Daoy (cell line): ENCODE results near the gene KANSL3. TPM values are rescaled to one million over a fixed set of nuclear protein-coding genes. Genes with fewer than 3 reads are reported as not detected.

Experiments
- DNase-seq: peaks from one replicate; pipeline ENCODE4 v3.0.0-alpha.2; 2015; ENCODE audit warnings: low read depth
- total RNA-seq: library from RNA; depleted of rRNA; stranded (reverse); fragments of >200 nt; shearing (Covaris generic); gene quantifications from 2 replicates; pipeline ENCODE4 v1.2.3, GENCODE V29; 2014

The KANSL3 gene
- total RNA-seq, 1 experiment from 2014 or later = 22.1 TPM

DNA sequence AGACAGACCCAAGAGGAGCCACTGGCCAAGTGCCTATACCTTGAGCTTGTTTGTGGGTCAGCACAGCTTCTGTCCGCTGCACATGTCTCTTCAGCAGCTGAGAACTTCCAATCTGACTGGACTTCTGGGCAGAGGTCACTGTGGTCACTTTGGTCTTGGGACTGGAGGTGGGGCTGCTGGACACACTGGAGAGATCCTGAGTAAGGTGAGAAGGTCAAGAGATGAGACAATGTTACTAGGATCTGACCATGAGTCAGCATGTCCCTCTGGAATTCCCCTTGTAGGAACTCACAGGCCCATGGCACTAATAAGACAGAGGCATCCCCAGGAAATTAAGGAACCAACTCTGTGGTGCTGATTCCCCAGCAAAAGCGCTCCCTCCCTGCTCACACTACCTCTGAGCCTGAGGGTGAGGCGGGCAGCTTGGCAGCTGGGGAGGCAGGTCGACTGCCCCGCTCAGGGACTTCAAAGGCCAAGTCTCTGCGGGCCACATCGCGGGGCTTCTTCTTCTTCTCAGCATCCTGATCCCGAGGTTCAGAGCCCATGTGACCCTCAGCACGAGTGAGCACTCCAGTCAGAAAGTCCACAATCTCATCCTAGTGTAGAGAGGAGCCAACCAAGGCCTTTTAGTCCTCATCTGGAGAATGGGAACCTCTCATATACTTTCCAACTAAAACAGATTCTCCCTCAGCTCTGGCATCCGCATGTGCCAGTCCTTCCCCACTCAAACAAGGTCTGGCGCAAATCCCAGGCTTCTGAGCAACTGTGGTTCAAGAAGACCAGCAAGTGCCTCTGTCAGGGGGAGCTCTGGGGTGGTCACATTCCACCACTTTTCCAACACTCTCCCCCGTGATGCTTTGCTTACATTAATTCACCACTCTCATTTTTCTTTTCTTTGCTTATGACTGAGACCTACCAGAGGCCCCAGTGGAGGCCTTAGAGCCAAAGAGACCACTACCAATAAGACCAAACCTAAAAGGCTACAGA is 29.4 kb downstream of the KANSL3 start:
- DNase-seq = peak; percentile 33

DNA sequence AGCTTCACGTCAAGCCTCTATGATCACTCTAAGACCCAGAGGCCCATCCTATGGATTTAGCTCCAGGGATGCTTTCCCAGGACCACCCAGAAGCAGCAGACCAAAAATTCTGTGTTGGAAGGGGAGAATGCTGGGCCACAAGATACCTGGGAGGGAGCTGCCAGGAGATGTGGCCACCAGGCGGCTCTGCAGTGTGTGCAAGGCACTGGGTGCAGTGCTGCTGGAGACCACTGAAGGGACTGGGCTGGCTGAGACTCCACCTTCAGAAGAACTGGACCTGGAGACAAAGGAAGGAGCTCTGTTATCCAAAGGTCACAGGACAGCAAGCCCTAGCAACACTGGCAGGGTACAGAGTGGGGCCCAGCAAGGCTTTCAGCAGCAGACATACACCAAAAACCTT is 34.0 kb downstream of the KANSL3 start:
- peak; percentile 9 for DNase-seq

DNA sequence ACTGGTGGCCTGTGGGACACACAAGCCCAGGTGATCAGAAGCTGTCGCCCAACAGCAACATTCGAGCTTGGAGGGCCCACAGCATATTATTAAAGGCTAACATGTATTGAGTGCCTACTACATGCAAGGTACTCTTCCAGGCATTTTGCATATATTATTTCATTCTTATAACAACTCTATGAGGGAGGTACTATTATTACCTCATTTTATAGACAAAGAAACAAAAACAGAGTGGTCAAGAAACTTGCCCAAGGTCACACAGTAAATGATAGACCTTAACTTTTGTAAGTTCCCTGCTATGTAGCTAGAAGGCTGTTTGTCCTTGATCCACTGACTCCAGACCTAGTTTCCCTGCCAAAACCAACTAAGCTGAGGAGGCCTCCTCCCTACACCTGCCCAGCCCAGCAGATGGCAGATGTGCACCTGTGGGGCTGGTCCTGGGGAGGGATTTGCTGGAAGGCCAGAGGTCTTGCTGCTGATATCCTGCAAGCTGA is 35.7 kb downstream of the KANSL3 start:
- no peak for DNase-seq

DNA sequence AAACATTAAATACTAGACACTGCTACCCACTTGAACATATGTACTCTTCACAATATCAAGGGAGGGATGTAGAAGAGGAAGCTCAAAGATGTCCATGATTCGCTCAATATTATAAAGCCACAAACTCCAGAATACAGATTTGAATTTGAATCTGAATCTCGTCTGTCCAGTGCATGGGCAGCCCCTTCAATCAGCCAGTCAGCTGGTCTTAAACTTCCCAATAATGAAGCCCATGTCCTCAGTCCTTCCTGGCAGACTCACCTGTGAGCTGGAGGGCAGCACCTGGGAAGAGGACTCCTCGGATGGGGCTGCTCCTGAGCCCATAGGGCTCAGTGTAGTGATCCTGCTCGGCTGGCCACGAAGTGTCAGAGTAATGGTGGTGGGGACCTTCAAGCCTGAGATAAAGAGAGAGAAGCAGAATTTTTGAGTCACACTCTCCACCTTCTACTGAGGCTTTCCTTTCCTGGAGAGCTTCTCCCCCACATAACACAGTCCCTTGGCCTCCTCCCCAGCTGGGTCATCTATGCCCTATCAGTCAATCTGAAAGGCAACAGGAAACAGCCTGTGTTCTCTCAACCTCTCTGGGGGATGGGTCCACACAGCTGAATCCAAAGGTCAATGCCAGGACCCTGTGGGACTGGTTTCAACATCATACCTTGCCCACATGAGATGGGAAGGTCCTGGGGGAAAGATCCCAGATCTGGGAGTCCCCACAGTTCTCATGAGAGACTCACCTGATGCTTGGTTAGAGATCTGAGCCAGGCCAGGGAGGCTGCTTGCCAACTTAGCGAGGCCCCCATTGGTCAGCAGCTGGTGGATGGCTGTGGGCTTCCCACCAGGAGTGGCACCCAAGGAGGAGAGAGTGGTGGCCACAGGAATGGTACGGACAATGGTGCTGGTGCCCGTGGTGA is 36.5 kb downstream of the KANSL3 start:
- no peak for DNase-seq

DNA sequence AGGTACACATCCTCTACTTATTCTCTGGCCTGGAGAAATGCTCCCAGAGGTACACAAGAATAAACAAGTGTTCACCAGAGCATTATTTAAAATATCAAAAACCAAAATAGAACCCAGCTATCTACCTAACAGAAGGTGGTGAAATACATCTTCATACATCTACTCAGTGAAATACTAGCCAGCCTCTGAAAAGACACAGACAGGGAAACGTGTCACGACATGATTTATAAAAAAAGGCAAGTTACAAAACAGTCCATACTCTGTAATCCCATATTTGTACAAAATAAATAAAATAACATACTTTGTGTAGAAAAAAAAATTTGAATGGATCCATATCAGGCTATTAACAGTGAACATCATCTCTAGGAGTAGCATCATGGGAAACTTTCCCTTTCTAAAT is 38.2 kb downstream of the KANSL3 start:
- no peak for DNase-seq

DNA sequence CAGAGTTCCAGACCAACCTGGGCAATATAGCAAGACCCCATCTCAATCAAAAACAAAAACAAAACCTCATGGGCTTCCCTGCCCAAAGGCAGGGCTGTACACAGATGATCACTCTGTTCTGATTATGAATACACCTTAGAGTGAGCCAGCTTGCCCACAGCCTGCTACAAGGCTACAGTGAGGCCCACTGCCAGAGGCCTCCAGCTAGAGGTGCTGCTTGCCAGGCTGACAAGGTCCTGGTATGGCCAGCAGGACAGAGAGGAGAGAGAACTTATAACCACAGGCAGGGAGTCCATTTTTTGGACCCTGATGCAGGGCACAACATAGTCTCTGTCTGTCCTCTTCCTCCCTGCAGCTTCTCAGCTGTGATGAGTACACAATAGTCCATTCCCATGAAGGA is 41.5 kb downstream of the KANSL3 start:
- no peak for DNase-seq

DNA sequence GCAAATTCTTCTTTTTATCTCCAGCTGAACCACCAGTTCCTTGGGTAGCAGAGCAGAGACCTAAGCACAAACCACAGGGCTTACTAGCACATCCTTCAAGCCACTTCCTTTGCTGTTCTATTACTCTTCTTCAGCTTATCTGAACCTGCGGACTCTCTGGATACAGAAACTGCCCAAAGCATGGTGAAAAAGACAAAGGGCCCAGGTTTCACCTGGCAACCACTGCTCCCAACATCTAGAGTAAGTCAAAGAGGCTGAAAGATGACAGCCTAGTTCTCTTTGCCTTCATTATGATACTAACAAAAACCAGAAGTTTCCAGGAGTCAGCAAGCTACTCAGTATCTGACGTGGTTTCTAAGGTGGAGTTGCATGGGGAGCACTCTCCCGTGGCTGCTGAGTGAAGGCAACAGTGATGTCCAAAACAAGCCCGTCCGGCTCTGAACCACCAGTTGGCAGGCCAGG is 43.4 kb downstream of the KANSL3 start:
- no peak for DNase-seq

DNA sequence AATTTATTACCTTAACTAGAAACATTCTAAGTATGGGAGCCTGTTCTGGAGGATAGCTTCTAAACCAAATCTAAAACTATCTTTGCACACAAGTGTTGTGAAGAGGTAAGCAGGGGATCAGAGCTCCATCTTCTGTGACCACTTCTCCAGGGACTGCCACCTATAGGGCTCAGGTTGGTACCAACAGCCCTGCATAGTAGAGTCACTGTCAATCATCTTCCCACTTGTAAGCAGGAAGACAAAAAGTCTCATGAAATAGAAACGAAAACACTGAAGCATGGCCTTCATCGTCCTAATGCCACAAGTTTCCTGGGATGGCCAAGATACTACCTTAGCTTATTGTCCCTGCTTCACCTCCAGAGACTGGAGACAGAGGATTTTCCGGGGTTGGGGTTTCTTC is 43.8 kb downstream of the KANSL3 start:
- DNase-seq = no peak

DNA sequence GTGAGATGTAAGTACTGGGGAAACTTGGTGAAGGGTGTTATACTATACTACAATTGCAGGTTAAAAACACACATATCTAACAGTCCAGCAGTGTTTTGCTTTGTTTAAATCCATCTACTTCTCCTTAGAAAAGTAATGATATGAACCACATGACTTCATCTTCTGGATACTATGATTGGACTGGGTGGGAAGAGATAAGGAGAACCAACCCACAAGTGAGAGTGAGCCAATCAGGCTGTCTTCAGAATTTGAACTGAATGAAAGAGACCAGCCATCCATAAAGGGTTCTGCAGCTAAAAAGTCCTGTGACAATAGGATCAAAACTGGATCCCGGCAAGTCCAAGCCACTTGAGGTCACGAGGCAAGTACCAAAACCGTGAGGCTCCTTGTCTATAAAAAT is 46.6 kb downstream of the KANSL3 start:
- no peak for DNase-seq

DNA sequence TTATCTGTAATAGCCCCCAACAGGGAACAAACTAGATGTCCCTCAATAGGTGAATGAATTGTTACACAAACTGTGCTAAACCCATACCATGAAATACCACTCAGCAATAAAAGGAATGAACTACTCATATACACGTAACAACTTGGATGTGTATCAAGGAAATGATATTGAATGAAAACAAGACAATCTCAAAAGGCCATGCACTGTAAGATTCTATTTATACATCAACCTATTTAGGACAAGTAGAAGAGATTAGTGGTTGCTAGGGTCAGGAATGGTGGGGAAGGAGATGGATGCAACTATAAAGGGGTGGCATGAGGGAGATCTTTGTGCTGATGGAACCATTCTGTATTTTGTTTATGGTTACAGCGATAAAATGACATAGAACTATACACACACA is 47.1 kb downstream of the KANSL3 start:
- no peak for DNase-seq

DNA sequence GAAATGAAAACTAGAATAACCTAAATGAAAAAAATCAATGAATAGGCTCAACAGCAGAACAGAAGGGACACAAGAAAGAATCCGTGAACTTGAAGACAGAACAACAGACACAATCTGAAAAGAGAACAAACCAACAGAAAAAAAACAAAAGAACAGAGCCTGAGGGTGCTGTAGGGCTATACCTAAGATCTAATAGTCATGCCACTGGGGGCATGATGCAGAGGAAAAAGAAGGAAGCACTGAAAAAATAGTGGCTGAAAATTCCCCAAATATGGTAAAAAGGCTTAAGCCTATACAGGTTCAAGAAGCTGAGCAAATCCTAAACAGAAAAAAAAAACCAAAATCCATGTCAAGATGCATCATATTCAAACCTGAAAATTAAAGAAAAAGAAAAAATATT is 50.3 kb downstream of the KANSL3 start:
- DNase-seq = no peak

DNA sequence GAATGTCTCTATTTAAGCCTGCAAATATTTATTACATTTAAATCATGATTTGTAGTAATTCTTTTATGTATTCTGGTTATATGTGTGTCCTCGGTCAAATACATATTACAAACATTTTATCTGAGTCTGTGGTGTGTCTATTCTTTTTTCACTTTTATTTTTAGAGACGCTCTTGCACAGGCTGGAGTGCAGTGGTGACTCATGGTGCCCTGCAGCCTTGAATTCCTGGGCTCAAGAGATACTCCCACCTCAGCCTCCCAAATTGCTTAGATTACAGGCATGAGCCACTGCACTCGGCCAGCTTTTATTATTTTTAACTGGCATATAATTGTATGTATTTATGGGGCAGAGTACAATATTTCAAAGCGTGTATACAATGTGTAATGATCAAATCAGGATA is 54.1 kb downstream of the KANSL3 start:
- peak; percentile 52 for DNase-seq

DNA sequence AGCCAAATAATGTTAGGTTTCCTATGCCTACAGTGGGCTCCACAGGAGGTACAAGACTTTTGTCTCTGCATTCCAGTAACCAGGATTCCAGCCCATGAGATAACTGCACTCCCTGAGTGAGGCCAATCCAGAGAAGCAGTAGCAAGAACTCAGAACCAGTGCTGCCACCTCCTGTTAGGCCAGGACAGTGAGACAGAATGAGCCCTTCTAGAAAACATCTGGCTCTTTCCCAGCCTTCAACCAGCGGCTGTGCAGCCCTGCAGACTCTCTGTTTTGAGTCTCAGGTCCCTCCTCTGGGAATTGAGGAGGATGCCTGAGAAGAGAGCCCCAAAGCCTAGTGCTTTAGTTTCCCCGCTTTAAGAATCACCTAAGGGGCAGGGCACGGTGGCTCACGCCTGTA is 57.3 kb downstream of the KANSL3 start:
- DNase-seq = peak; percentile 47

DNA sequence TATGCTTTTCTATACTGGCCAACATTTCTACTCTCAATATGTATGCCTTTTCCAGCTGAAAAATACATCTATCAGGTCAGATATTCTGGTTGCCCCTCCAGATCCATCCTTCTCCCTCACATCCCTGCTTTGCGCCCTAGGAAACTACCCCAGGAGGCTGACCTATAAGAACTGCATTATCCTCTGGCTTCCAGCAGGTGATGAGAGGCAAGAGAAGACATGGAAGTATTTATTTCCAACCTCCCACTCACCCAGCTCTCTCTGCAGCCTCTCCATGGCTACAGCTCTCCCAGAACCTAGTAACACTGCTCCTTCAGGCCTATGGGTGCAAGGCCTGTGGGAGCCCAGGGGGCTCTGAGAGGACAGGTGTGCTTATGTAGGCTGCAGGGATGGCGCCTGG is 58.7 kb downstream of the KANSL3 start:
- DNase-seq = no peak

DNA sequence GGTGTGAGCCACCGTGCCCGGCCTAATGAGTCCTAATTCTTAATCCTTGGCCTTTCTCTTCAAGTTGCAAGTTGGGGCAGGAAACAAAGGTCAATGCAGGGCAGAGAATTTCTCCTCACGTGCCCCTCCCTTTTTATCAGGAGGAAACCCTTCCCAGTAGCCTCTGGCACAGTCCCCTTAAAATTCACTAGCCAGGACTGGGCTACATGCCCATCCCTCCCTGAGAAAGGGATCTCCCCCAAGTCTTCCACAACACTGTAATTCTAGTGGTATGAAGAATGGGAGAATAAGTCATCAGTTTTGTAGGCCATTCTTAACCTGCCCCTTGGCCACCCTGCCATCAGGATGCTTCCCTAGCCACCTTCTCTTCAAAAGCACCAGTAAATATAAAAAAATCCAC is 59.4 kb downstream of the KANSL3 start:
- no peak for DNase-seq

DNA sequence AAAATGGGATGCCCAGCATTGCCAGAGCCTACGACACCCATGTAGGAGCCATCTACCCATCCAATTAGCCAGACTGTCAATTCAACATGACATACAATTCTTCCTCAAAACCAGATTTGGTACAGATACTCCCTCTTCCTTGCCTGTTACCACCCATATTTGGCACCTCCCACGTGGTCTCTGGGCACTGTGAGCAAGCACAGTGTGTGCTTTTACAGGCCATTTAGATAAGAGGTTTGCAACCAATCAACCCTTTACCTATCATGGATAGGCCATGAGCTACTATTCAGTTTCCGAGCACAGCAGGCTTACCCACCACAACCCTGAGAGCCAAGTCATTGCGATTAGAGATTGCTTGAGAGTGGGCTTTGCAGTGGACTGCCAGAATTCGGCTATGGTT is 60.6 kb downstream of the KANSL3 start:
- DNase-seq = no peak

DNA sequence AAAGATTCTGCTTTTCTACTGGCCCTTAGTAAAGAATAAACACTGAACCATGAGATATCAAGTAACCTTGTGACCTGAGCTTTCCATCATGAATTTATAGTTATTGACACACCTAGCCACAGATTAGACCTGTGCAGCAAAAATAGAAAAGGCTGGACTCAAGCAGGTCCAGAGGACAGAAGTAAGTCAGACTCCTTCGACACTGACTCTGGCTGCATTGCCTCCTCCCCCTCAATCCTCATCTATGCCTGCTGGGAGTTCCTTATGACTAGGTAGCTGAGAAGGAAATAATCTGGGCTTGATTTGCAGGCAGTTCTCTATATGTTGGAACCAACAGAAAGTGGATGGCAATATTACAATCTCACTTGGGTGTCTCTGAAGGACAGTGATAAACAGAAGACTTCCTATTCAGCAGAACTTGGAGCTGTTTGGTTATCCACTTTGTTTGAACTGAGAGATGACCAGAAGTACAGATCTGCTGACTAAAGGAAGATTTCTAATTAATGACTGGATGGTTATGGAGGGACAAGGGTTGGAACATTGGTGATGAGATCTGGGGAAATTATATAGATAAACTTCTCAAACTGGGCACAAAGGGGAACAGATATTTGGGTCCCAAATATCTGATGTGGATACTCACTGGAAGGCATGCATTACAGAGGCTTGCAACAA is 62.2 kb downstream of the KANSL3 start:
- DNase-seq = no peak

DNA sequence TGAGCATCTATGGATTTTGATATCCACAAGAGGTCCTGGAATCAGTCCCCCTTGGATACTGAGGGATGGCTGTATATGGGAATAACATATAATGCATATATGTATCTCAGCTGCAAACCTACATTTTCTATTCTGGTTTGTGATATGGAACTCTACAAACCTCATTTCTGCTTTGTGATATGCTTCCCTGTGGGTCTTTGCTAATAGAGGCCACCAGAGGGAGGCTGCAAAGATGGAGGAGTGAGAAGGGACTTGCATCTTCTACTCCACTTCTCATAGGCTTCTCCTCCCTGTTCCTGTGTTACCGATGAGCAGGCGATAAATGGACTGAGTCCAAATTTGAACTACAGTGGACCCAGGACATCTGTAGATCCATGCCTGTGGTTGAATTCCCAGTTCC is 63.7 kb downstream of the KANSL3 start:
- no peak for DNase-seq

DNA sequence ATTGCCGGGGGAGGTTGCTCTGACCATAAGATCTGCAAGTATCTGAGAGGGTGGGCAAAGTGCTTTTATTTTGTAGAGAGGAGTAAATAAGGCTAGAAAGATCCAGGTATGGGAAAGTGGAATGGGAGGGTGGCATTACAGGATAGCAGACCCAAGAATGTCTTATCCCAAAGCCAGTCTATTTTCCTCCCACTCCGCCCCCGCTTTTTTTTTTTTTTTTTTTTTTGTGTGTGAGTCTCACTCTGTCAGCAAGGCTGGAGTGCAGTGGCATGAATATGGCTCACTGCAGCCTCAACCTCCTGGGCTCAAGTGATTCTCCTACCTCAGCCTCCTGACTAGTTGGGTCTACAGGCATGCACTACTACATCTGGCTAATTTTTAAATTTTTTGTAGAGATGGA is 70.0 kb downstream of the KANSL3 start:
- DNase-seq = no peak

DNA sequence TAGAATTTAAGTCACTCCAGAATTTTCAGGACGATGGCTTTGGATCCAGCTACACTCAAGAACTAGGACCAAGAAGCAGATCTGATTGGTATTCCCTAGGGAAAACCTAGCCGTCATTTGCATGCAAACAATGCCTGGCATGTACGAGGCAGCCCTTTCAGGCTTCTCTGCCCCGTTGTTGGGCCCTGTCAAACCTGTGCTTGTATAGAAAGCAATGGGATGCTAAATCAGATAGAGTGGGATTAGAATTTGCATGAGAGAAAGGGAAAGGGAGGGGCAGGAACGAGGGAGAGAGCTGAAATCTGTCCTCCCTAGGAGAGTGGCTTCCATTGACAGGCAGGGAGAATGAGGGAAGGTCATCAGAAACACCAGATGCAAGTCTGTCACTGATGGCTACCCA is 73.0 kb downstream of the KANSL3 start:
- DNase-seq = no peak

DNA sequence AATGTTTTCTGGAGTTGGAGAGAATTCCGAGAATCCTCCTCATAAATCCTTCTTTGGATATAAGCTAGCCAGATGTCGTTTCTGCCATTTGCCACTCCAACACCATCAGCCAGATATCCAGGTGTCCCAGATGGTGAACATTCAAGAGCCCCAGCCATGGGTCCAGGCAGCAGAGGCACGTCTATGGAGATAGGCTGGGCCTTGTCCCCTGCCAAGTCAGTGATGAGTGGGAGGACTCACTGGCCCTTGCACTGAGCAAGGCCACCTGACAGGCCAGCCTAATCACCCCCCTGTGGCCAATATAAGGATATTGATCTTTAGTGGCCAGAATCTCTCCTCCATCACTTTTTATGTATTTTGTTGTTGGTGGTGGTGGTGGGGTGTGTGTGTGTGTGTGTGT is 73.5 kb downstream of the KANSL3 start:
- DNase-seq = no peak

DNA sequence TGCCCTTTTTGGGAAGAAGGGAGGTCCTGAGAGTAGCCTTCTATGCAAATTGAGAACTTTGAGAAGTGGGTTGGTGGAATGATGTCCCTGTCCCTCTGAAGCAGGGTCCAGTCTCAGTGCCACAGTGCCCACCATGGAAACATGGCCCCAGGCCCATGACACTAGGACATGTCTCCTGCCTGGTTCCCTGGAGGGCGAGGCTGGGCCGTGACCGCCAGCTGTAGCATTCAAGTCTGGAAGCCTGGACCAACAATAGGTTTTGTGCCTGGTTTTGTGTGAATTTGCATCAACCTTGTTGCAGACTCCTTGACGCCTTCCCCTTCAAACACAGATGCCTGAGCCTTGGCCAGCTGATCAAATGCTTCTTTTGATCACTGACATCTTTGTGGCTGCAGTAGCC is 74.1 kb downstream of the KANSL3 start:
- no peak for DNase-seq
